Measurements from ENCODE around the gene MAP6.

GRCh38 chr11:75577207-75577606 is 91.6 kb downstream of the MAP6 start:
- peak in 3 of 6 experiments; percentile 37 to 48 (median 38) for TF ChIP-seq CTCF (IDR thresholded peaks at IDR 0.05)
- no peak for TF ChIP-seq POLR2A (IDR thresholded peaks at IDR 0.05)

Measured in Peyer's patch (tissue), 4 donors.